Mesenchymal stem cell (in vitro differentiated cells and primary cell): ENCODE measurements around the gene TRIM2.

Experiments used
- DNase-seq: peaks from one replicate; pipeline ENCODE4 v3.0.0-alpha.2; 2013
- H2AFZ ChIP-seq: one replicate; pipeline ENCODE4 v1.6.1; 2013; ENCODE audit warnings: low read depth, mild to moderate bottlenecking, control low read depth, inconsistent platforms, low read length, moderate library complexity
- H2AK5ac ChIP-seq: 2 replicates; pipeline ENCODE4 v1.6.1; 2013; ENCODE audit warnings: low read length, moderate library complexity, mild to moderate bottlenecking, inconsistent platforms; ENCODE audit not compliant: severe bottlenecking
- H2BK120ac ChIP-seq: one replicate; pipeline ENCODE4 v1.6.1; 2013; ENCODE audit warnings: low read depth, mild to moderate bottlenecking, inconsistent platforms, low read length, moderate library complexity
- H2BK12ac ChIP-seq, 2 experiments: one replicate each; pipeline ENCODE4 v1.6.1; 2013; ENCODE audit warnings: inconsistent platforms in 2 of 2, low read length in 2 of 2, mild to moderate bottlenecking in 2 of 2, moderate library complexity in 2 of 2, control low read depth in 1 of 2
- H2BK15ac ChIP-seq: one replicate; pipeline ENCODE4 v1.6.1; 2013; ENCODE audit warnings: mild to moderate bottlenecking, low read depth, inconsistent platforms; ENCODE audit not compliant: poor library complexity, severe bottlenecking
- H2BK5ac ChIP-seq: 2 replicates; pipeline ENCODE4 v1.6.1; 2013; ENCODE audit warnings: low read depth, mild to moderate bottlenecking, low read length, control low read depth, inconsistent platforms; ENCODE audit not compliant: poor library complexity, severe bottlenecking
- H3K14ac ChIP-seq, 2 experiments: one replicate each; pipeline ENCODE4 v1.6.1; 2013; ENCODE audit warnings: inconsistent platforms in 2 of 2, low read length in 2 of 2, control low read depth in 1 of 2, mild to moderate bottlenecking in 1 of 2, moderate library complexity in 1 of 2
- H3K18ac ChIP-seq, 2 experiments: one replicate each; pipeline ENCODE4 v1.6.1; 2013; ENCODE audit warnings: inconsistent platforms in 2 of 2, low read length in 2 of 2, control low read depth in 1 of 2, low read depth in 1 of 2, mild to moderate bottlenecking in 1 of 2
- H3K23ac ChIP-seq, 2 experiments: one replicate each; pipeline ENCODE4 v1.6.1; 2013; ENCODE audit warnings: inconsistent platforms in 2 of 2, low read length in 2 of 2, mild to moderate bottlenecking in 2 of 2, moderate library complexity in 2 of 2, control low read depth in 1 of 2
- H3K27ac ChIP-seq: 2 replicates; pipeline ENCODE4 v1.5.1; 2013; ENCODE audit warnings: mild to moderate bottlenecking, moderate library complexity, low read length, control low read depth, inconsistent platforms; ENCODE audit not compliant: poor library complexity, severe bottlenecking
- H3K27me3 ChIP-seq, 2 experiments: 2 replicates each; pipeline versions ENCODE4 v1.6.1 to v1.7.0; 2013; ENCODE audit warnings: low read length in 2 of 2, mild to moderate bottlenecking in 2 of 2, moderate library complexity in 2 of 2, control low read depth in 1 of 2, inconsistent platforms in 1 of 2; ENCODE audit not compliant: control insufficient read depth in 1 of 2, insufficient read depth in 1 of 2
- H3K36me3 ChIP-seq, 2 experiments: 2 replicates each; pipeline versions ENCODE4 v1.6.1 to v1.7.0; 2013; ENCODE audit warnings: low read length in 2 of 2, control low read depth in 1 of 2, inconsistent platforms in 1 of 2, low read depth in 1 of 2, mild to moderate bottlenecking in 1 of 2; ENCODE audit not compliant: insufficient read depth in 2 of 2, control insufficient read depth in 1 of 2
- H3K4ac ChIP-seq, 2 experiments: one replicate each; pipeline ENCODE4 v1.6.1; 2013; ENCODE audit warnings: inconsistent platforms in 2 of 2, low read length in 2 of 2, mild to moderate bottlenecking in 2 of 2, moderate library complexity in 2 of 2, control low read depth in 1 of 2, low read depth in 1 of 2
- H3K4me1 ChIP-seq: 2 replicates; pipeline ENCODE4 v1.6.1; 2013; ENCODE audit warnings: low read depth, low read length, control low read depth; ENCODE audit not compliant: control insufficient read depth, insufficient read depth
- H3K4me2 ChIP-seq: 2 replicates; pipeline ENCODE4 v1.6.1; 2013; ENCODE audit warnings: low read length, mild to moderate bottlenecking, inconsistent platforms; ENCODE audit not compliant: poor library complexity, severe bottlenecking
- H3K4me3 ChIP-seq, 2 experiments: 2 replicates each; pipeline versions ENCODE4 v1.5.1 to v1.7.0; 2013; ENCODE audit warnings: low read length in 2 of 2, mild to moderate bottlenecking in 2 of 2, control low read depth in 1 of 2, low read depth in 1 of 2; ENCODE audit not compliant: insufficient read depth in 1 of 2
- H3K79me1 ChIP-seq: replicated peaks from 2 replicates; pipeline ENCODE4 v1.6.1; 2013; ENCODE audit warnings: mild to moderate bottlenecking, control low read depth, low read length, inconsistent platforms; ENCODE audit not compliant: poor library complexity, severe bottlenecking
- H3K9ac ChIP-seq: 2 replicates; pipeline ENCODE4 v1.7.0; 2013; ENCODE audit warnings: mild to moderate bottlenecking, low read length, moderate library complexity
- H3K9me3 ChIP-seq: 2 replicates; pipeline ENCODE4 v1.7.0; 2013; ENCODE audit warnings: mild to moderate bottlenecking, low read length; ENCODE audit not compliant: control insufficient read depth
- H4K8ac ChIP-seq: one replicate; pipeline ENCODE4 v1.6.1; 2013; ENCODE audit warnings: inconsistent platforms, mild to moderate bottlenecking, low read length, moderate library complexity
- H4K91ac ChIP-seq: one replicate; pipeline ENCODE4 v1.6.1; 2013; ENCODE audit warnings: mild to moderate bottlenecking, low read length, inconsistent platforms
- WGBS: methylation state at CpG from one replicate; pipeline ENCODE4 v1.1.7; 2013; ENCODE audit warnings: mixed read lengths; 5-methylcytosine and 5-hydroxymethylcytosine counted together

TRIM2 gene

DNA sequence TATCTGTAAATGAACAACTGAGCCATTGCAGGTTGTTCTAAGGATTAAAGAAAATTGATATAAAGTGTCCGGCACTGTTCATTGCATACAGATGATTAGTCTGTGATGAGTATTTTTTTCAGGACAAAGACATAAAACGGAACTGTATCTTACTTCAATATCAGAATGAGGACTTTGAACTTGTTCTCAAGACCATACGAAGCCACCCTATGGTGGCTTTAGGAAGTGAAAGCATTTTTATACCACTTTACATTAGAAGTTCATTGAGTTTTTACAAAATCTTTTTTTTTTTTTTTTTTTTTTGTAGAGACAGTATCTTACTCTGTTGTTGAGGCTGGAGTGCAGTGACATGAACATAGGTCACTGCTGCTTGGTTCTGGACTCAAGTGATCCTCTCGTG is 45.2 kb upstream of the TRIM2 start:
- Histone ChIP-seq H2BK15ac (no peak overlapping the region), H3K4me2 (no peak overlapping the region), H2AFZ (no peak overlapping the region), H2BK5ac (no peak overlapping the region), H3K18ac (no peak overlapping the region), H3K36me3 (no peaks in the 10 kb centered on the region), H3K4ac (no peak overlapping the region), H3K9me3 (no peaks in the 10 kb centered on the region), H3K14ac (no peak overlapping the region), H3K9ac (no peak overlapping the region), H3K27ac (no peak overlapping the region), H4K91ac (no peak overlapping the region), H2AK5ac (no peak overlapping the region), H3K4me1 (peaks cover 9% of the 10 kb centered on the region), H3K27me3 (peaks cover 8 to 55% of the 10 kb centered on the region in 2 experiments), H3K23ac (no peak overlapping the region), H3K4me3 (no peak overlapping the region), H4K8ac (no peak overlapping the region), H3K79me1 (peaks cover 14% of the 10 kb centered on the region), H2BK12ac (no peak overlapping the region), H2BK120ac (no peak overlapping the region)
- 100% methylated on average over 2 of the region's 4 CpGs for WGBS
- no peak for DNase-seq

DNA sequence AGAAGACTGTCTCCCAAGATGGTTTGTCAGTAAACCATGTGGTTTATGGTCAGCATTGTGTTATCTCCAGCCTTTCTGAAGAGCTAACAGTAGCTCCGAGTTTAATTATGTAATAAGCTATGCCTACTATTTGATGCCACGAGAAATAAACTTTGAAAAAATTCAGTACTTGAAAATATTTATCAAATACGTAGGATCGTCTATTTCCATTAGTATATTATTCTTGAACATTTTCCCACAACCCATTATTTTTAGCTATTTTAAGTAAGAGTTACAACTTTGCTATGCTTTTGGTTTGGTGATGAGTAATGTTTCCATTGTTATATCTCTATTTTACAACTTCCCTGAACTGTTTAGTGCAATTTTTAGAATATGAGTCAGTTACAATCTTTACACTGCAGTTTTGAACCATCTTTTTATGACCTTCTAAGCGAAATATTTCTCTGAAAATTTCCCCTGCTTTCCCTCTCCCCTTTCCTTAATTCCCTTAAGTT is 44.5 kb upstream of the TRIM2 start:
- no peak overlapping the region for H2AFZ ChIP-seq
- peak; percentile 58 for DNase-seq
- H2AK5ac ChIP-seq = no peak overlapping the region
- no peak overlapping the region for H2BK5ac ChIP-seq
- peaks cover 14% of the 10 kb centered on the region for H3K79me1 ChIP-seq
- H2BK12ac ChIP-seq = no peak overlapping the region
- H3K14ac ChIP-seq = no peak overlapping the region
- peaks cover 8 to 48% of the 10 kb centered on the region in 2 experiments for H3K27me3 ChIP-seq
- H4K91ac ChIP-seq = no peak overlapping the region
- no peak overlapping the region for H3K4me3 ChIP-seq
- no peak overlapping the region for H3K23ac ChIP-seq
- H4K8ac ChIP-seq = no peak overlapping the region
- H3K9me3 ChIP-seq = peaks cover 3% of the 10 kb centered on the region
- no peak overlapping the region for H3K27ac ChIP-seq
- no peak overlapping the region for H3K4ac ChIP-seq
- H2BK120ac ChIP-seq = no peak overlapping the region
- peaks cover 8% of the 10 kb centered on the region for H3K4me1 ChIP-seq
- H3K4me2 ChIP-seq = no peak overlapping the region
- no peak overlapping the region for H3K9ac ChIP-seq
- no peak overlapping the region for H2BK15ac ChIP-seq
- no peak overlapping the region for H3K18ac ChIP-seq
- no peaks in the 10 kb centered on the region for H3K36me3 ChIP-seq
- WGBS = 20% methylated on average over 1 of the region's 5 CpGs

DNA sequence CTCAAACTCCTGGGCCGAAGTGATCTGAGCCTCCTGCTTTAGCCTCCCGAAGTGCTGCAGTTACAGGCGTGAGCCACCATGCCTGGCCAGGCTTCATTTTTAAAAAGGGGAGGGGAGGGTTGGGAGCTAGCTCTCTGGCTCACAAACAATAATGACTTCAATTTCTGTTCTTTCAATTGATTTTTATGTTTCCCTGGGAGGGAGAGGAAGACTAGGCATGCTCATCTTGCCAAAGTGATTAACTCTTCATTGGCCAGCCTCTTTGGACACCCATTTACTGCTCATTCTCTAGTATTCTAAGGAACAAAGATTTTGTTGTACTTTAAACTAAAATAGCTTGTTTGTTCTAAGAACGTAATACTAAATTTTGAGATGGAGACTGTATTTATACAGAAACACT is 43.4 kb upstream of the TRIM2 start:
- Histone ChIP-seq H3K4me3 (no peak overlapping the region), H3K79me1 (peaks cover 10% of the 10 kb centered on the region), H3K36me3 (no peaks in the 10 kb centered on the region), H3K18ac (no peak overlapping the region), H3K9ac (no peak overlapping the region), H3K14ac (no peak overlapping the region), H3K27me3 (peaks cover 8 to 38% of the 10 kb centered on the region in 2 experiments), H3K4me1 (peaks cover 8% of the 10 kb centered on the region), H2BK15ac (no peak overlapping the region), H2BK120ac (no peak overlapping the region), H2BK5ac (no peak overlapping the region), H2AK5ac (no peak overlapping the region), H3K9me3 (peaks cover 6% of the 10 kb centered on the region), H3K23ac (no peak overlapping the region), H4K8ac (no peak overlapping the region), H3K4me2 (no peak overlapping the region), H3K4ac (no peak overlapping the region), H2BK12ac (no peak overlapping the region), H3K27ac (no peak overlapping the region), H4K91ac (no peak overlapping the region), H2AFZ (no peak overlapping the region)
- 94% methylated on average over 4 of the region's 4 CpGs for WGBS
- DNase-seq = no peak

DNA sequence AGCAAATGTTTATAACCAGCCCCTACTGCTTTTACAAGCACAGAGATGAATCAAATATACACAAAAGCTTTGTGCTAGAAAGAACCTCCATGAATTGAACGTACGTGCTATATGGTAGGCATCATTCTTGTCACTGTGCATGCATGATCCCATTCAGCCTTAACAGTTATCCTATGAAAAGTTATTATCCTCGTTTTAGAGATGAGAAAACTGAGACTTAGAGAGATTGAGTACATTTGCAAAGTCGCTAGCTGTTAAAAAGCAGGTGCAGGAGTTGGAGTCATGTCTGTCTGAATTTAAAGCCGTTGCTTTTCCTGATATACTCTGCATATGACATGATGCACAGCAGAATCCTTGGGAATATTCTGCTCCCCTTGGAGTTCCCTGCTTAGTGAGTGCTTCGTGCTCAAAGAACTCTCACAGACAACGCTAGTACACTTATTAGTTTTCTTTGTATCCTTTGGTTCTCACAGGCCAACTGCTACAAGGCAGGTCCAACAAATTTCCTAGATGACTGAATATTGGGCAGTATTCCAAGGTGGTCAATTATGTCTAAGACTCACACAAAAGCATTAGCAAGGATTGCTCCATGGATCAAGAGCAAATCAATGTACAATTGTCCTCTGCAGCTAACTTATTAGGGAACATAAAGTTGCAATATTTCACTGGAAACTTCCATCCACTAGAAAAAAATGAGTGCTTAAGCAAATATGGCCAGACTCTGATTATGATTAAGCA is 42.8 kb upstream of the TRIM2 start:
- WGBS = 87% methylated on average over 7 of the region's 7 CpGs
- Histone ChIP-seq H3K4ac (no peak overlapping the region), H3K27ac (no peak overlapping the region), H3K4me3 (no peak overlapping the region), H3K4me1 (peaks cover 5% of the 10 kb centered on the region), H3K27me3 (peaks cover 8 to 32% of the 10 kb centered on the region in 2 experiments), H2BK15ac (no peak overlapping the region), H3K14ac (no peak overlapping the region), H2AK5ac (no peak overlapping the region), H4K91ac (no peak overlapping the region), H3K9me3 (peaks cover 6% of the 10 kb centered on the region), H2BK120ac (no peak overlapping the region), H2BK12ac (no peak overlapping the region), H3K18ac (no peak overlapping the region), H3K23ac (no peak overlapping the region), H2BK5ac (no peak overlapping the region), H3K36me3 (no peaks in the 10 kb centered on the region), H2AFZ (no peak overlapping the region), H4K8ac (no peak overlapping the region), H3K9ac (no peak overlapping the region), H3K79me1 (peaks cover 10% of the 10 kb centered on the region), H3K4me2 (no peak overlapping the region)
- no peak for DNase-seq
